HepG2 (cell line): ENCODE measurements around the gene SIK3. TPM values are rescaled to one million over a fixed set of nuclear protein-coding genes. Genes with fewer than 3 reads are reported as not detected.
A peak's percentile ranks its signal among the peaks of the same experiment; 100 is the strongest.

Experiments
- ARNT ChIP-seq: fragments of 450-650 bp; IDR thresholded peaks from 2 replicates; pipeline ENCODE4 v1.6.1; 2017
- ATM ChIP-seq: fragments of 450-650 bp; IDR thresholded peaks from 2 replicates; pipeline ENCODE4 v1.7.1; 2017; ENCODE audit warnings: mild to moderate bottlenecking, borderline replicate concordance
- CREB1 ChIP-seq, 2 experiments: fragments of 450-650 bp in 1 of 2; IDR thresholded peaks; 2 replicates each; pipeline ENCODE4 v1.6.1; 2016 to 2017; ENCODE audit warnings: control low read depth in 1 of 2, mild to moderate bottlenecking in 1 of 2, missing compliant biosample characterization in 1 of 2, missing genetic modification characterization in 1 of 2
- DNMT3B ChIP-seq: conservative IDR thresholded peaks from 2 replicates; pipeline ENCODE4 v1.6.1; 2016; ENCODE audit warnings: missing biosample characterization, control low read depth
- HMG20A ChIP-seq: IDR thresholded peaks from 2 replicates; pipeline ENCODE4 v1.6.1; 2016; ENCODE audit warnings: borderline replicate concordance
- HNRNPL ChIP-seq: fragments of 200-400 bp; formaldehyde crosslinking; IDR thresholded peaks from 2 replicates; pipeline ENCODE4 v1.6.1; 2017; ENCODE audit warnings: mild to moderate bottlenecking, low read depth, low read length
- HNRNPLL ChIP-seq: fragments of 200-400 bp; formaldehyde crosslinking; IDR thresholded peaks from 2 replicates; pipeline ENCODE4 v1.6.1; 2017; ENCODE audit warnings: mild to moderate bottlenecking, low read depth, low read length; ENCODE audit not compliant: poor library complexity, severe bottlenecking
- KDM2A ChIP-seq: sonication (generic); formaldehyde crosslinking; IDR thresholded peaks from 2 replicates; pipeline ENCODE4 v1.4.0; 2020; ENCODE audit warnings: low read depth, missing genetic modification reagents, borderline replicate concordance
- NFE2 ChIP-seq: sonication (generic); formaldehyde crosslinking; IDR thresholded peaks from 2 replicates; pipeline ENCODE4 v1.4.0; 2020; ENCODE audit warnings: missing genetic modification reagents
- NR2F1 ChIP-seq, 2 experiments: fragments of 450-650 bp in 1 of 2; formaldehyde crosslinking in 1 of 2; IDR thresholded peaks; 2 replicates each; pipeline versions ENCODE4 v1.5.0 to v1.6.1; 2016 to 2020; ENCODE audit warnings: mild to moderate bottlenecking in 1 of 2, missing compliant biosample characterization in 1 of 2, missing genetic modification reagents in 1 of 2, moderate library complexity in 1 of 2
- RORA ChIP-seq: sonication (generic); formaldehyde crosslinking; IDR thresholded peaks from 2 replicates; pipeline ENCODE4 v1.5.0; 2020; ENCODE audit warnings: mild to moderate bottlenecking, missing genetic modification reagents, moderate library complexity
- SNAPC2 ChIP-seq: sonication (generic); formaldehyde crosslinking; IDR thresholded peaks from 2 replicates; pipeline ENCODE4 v1.8.1; 2022; ENCODE audit warnings: mild to moderate bottlenecking, missing genetic modification reagents
- SPEN ChIP-seq: sonication (generic); formaldehyde crosslinking; IDR thresholded peaks from 2 replicates; pipeline ENCODE4 v1.5.1; 2020; ENCODE audit warnings: low read depth, mild to moderate bottlenecking, missing genetic modification reagents
- TBX3 ChIP-seq: fragments of 450-650 bp; IDR thresholded peaks from 2 replicates; pipeline ENCODE4 v1.6.1; 2017; ENCODE audit warnings: antibody characterized with exemption, mild to moderate bottlenecking, inconsistent platforms, borderline replicate concordance
- TOE1 ChIP-seq: sonication (generic); formaldehyde crosslinking; IDR thresholded peaks from 2 replicates; pipeline ENCODE4 v1.4.0; 2020; ENCODE audit warnings: mild to moderate bottlenecking, missing genetic modification reagents
- ZNF225 ChIP-seq: sonication (generic); formaldehyde crosslinking; IDR thresholded peaks from 2 replicates; pipeline ENCODE4 v1.4.0; 2020; ENCODE audit warnings: mild to moderate bottlenecking, missing genetic modification reagents
- ZNF816 ChIP-seq: sonication (generic); formaldehyde crosslinking; IDR thresholded peaks from 2 replicates; pipeline ENCODE4 v1.8.0; 2022; ENCODE audit warnings: missing genetic modification reagents, mild to moderate bottlenecking, borderline replicate concordance
- polyA plus RNA-seq, 8 experiments: library from polyadenylated mRNA; depleted of rRNA in 3 of 8; stranded (reverse) in 7 of 8; unstranded in 1 of 8; fragments of >200 nt; fragmentation: Illumina TruSeq in 4 of 8; extraction: Trizol in 4 of 8; gene quantifications; 2 replicates each; pipeline versions ENCODE4 v1.2.1 to v1.2.3, GENCODE V29; 2011 to 2016; ENCODE audit warnings: low read depth in 4 of 8, missing spikeins in 1 of 8, mixed read lengths in 1 of 8; ENCODE audit not compliant: insufficient read depth in 1 of 8
- total RNA-seq, 5 experiments: library from RNA; depleted of rRNA; stranded (reverse); fragments of >200 nt; fragmentation: Illumina TruSeq; extraction: Trizol; gene quantifications; 2 replicates each; pipeline ENCODE4 v1.2.3, GENCODE V29; 2016; ENCODE audit warnings: low read depth in 1 of 5
- TF ChIP-seq, protein P1 (sequence below): sonication (generic); formaldehyde crosslinking; IDR thresholded peaks from 2 replicates; pipeline ENCODE4 v1.5.0; 2020; ENCODE audit warnings: mild to moderate bottlenecking, missing genetic modification reagents
- TF ChIP-seq, protein P2 (sequence below): sonication (generic); formaldehyde crosslinking; IDR thresholded peaks from 2 replicates; pipeline ENCODE4 v1.8.0; 2022; ENCODE audit warnings: missing genetic modification reagents, low read depth, mild to moderate bottlenecking, borderline replicate concordance
- TF ChIP-seq, protein P3 (sequence below): sonication (generic); formaldehyde crosslinking; IDR thresholded peaks from 2 replicates; pipeline ENCODE4 v1.5.0; 2020; ENCODE audit warnings: missing genetic modification reagents, mild to moderate bottlenecking, borderline replicate concordance
- TF ChIP-seq, protein P4 (sequence below): sonication (generic); formaldehyde crosslinking; IDR thresholded peaks from 2 replicates; pipeline ENCODE4 v1.4.0; 2020; ENCODE audit warnings: mild to moderate bottlenecking, missing genetic modification reagents
- TF ChIP-seq, protein P5 (sequence below): sonication (generic); formaldehyde crosslinking; IDR thresholded peaks from 2 replicates; pipeline ENCODE4 v1.4.0; 2020; ENCODE audit warnings: missing genetic modification reagents, borderline replicate concordance
- TF ChIP-seq, protein P6 (sequence below): sonication (generic); formaldehyde crosslinking; IDR thresholded peaks from 2 replicates; pipeline ENCODE4 v1.8.0; 2022; ENCODE audit warnings: missing genetic modification reagents, mild to moderate bottlenecking, borderline replicate concordance

The SIK3 gene
- total and polyA plus RNA-seq, 2 of the 13 experiments (the other 11 are each of a cell fraction or from before 2014, with no cell fraction given): 5.7 to 9.8 TPM

DNA sequence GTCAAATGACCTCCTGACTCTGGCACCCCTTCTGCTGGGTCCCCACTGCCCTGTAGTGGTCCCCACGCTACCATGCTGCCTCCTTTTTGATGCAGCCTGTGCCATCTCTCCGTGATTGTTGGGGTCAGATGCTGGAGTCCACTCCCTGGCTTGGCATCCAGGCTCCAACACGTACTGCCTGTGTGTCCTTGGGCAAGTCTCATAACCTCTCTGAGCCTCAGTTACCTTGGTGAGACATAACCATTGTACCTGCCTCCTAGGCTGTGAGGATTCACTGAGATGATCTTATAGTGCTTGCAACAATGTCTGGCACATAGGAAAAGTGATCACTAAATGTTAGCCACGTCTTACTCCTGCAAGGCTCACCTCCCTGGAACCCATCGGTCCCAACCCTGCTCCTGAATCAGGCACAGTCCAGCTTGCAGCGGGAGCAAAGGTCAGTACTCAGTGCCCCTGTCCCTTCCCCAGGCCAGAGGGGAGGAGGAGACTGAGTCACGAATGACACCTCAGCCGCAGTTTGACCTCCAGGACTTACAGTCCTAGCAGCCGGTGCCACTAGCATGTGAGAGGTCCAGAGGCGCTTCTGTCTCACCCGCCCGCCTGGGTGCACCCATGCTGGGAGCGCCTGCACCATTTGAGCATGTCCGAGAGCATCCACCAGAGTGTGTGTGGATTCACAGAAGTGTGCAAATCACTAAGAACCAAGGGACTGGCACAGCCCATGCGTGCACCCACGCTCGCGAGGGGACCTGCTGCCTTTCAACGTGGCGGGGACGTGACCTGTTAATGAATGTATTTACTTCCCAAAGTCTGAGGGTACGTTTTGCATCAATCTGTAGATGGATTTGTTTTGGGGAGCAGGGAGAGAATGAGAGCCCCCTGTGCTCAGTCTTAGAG, 272.1 kb downstream of the SIK3 start (continued):
- TF ChIP-seq, protein P1, sequence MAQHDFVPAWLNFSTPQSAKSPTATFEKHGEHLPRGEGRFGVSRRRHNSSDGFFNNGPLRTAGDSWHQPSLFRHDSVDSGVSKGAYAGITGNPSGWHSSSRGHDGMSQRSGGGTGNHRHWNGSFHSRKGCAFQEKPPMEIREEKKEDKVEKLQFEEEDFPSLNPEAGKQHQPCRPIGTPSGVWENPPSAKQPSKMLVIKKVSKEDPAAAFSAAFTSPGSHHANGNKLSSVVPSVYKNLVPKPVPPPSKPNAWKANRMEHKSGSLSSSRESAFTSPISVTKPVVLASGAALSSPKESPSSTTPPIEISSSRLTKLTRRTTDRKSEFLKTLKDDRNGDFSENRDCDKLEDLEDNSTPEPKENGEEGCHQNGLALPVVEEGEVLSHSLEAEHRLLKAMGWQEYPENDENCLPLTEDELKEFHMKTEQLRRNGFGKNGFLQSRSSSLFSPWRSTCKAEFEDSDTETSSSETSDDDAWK (CRISPR knock-in tag): no peak
- TF ChIP-seq ARNT (no peak), SNAPC2 (CRISPR knock-in tag) (0 out of 2 replicates have a peak, but pooled peaks have one; percentile 33), RORA (no peak), ZNF225 (no peak), HNRNPLL (no peak), ATM (no peak), NFE2 (CRISPR knock-in tag) (no peak), NR2F1 (CRISPR knock-in tag; IDR thresholded peaks at IDR 0.05) (peak; percentile 48 to 82; a peak in 3 of 4 replicates), SPEN (CRISPR knock-in tag) (no peak; the same call in 1 of the 2 replicates), TOE1 (CRISPR knock-in tag) (no peak), HNRNPL (no peak), TBX3 (peak; percentile 49; the same call in 1 of the 2 replicates), CREB1 (IDR thresholded peaks at IDR 0.05) (no peak), CREB1 (CRISPR knock-in tag; IDR thresholded peaks at IDR 0.05) (no peak), ZNF816 (CRISPR knock-in tag) (no peak), HMG20A (CRISPR knock-in tag) (peak; percentile 11; the same call in 1 of the 2 replicates), DNMT3B (CRISPR knock-in tag) (no peak), KDM2A (CRISPR knock-in tag) (no peak)
- TF ChIP-seq, protein P2, sequence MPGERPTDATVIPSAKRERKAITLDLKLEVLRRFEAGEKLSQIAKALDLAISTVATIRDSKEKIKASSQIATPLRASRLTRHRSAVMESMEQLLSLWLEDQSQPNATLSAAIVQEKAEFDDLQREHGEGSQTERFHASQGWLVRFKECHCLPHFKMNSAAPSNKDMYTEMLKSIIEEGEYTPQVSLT (CRISPR knock-in tag): no peak
- TF ChIP-seq, protein P3, sequence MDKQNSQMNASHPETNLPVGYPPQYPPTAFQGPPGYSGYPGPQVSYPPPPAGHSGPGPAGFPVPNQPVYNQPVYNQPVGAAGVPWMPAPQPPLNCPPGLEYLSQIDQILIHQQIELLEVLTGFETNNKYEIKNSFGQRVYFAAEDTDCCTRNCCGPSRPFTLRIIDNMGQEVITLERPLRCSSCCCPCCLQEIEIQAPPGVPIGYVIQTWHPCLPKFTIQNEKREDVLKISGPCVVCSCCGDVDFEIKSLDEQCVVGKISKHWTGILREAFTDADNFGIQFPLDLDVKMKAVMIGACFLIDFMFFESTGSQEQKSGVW: no peak
- TF ChIP-seq, protein P4, sequence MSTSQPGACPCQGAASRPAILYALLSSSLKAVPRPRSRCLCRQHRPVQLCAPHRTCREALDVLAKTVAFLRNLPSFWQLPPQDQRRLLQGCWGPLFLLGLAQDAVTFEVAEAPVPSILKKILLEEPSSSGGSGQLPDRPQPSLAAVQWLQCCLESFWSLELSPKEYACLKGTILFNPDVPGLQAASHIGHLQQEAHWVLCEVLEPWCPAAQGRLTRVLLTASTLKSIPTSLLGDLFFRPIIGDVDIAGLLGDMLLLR: no peak
- TF ChIP-seq, protein P5, sequence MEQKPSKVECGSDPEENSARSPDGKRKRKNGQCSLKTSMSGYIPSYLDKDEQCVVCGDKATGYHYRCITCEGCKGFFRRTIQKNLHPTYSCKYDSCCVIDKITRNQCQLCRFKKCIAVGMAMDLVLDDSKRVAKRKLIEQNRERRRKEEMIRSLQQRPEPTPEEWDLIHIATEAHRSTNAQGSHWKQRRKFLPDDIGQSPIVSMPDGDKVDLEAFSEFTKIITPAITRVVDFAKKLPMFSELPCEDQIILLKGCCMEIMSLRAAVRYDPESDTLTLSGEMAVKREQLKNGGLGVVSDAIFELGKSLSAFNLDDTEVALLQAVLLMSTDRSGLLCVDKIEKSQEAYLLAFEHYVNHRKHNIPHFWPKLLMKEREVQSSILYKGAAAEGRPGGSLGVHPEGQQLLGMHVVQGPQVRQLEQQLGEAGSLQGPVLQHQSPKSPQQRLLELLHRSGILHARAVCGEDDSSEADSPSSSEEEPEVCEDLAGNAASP (CRISPR knock-in tag): no peak; the same call in 1 of the 2 replicates
- TF ChIP-seq, protein P6, sequence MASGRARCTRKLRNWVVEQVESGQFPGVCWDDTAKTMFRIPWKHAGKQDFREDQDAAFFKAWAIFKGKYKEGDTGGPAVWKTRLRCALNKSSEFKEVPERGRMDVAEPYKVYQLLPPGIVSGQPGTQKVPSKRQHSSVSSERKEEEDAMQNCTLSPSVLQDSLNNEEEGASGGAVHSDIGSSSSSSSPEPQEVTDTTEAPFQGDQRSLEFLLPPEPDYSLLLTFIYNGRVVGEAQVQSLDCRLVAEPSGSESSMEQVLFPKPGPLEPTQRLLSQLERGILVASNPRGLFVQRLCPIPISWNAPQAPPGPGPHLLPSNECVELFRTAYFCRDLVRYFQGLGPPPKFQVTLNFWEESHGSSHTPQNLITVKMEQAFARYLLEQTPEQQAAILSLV (CRISPR knock-in tag): no peak
